HG02970 (cell line): ENCODE measurements around the gene PCDHA8.
"Not testable (repeated sequence)": the region's sequence is repeated elsewhere in the genome, so short reads cannot be mapped to it uniquely, and the experiment has no call there.

Source experiments
- ATAC-seq: cut with Tn5 transposase; IDR thresholded peaks from one replicate; pipeline ENCODE4 v1.9.1; 2021; ENCODE audit warnings: mild to moderate bottlenecking, moderate library complexity, moderate number of reproducible peaks; ENCODE audit not compliant: unreplicated experiment, low FRiP score

The PCDHA8 gene

GRCh38 chr5:140868721-140869554 lies 28.0 kb downstream of the PCDHA8 start, which contains the start of gene PCDHA11:
Gene PCDHA11, plus strand, starts transcription at chr5:140868957. Its CDS starts 147 bp downstream, at chr5:140869104.
- no peak for ATAC-seq

GRCh38 chr5:140869555-140869886 lies 28.5 kb downstream of the PCDHA8 start:
- no peak for ATAC-seq

- no peak for ATAC-seq
These were observed 29.5 kb downstream of the PCDHA8 start for GRCh38 chr5:140870221-140871201.

- ATAC-seq = no peak
These were observed 34.4 kb downstream of the PCDHA8 start, which contains the start of gene PCDHA12 for GRCh38 chr5:140875085-140876065. Gene PCDHA12, plus strand, starts transcription at chr5:140875308. Its CDS starts 165 bp downstream, at chr5:140875473.

- ATAC-seq = not testable (repeated sequence)
These were observed 35.7 kb downstream of the PCDHA8 start for GRCh38 chr5:140876541-140877261.

GRCh38 chr5:140877262-140877581 lies 36.2 kb downstream of the PCDHA8 start:
- ATAC-seq = no peak

GRCh38 chr5:140881889-140882590 lies 41.1 kb downstream of the PCDHA8 start, which contains the start of gene PCDHA13:
Gene PCDHA13, plus strand, starts transcription at chr5:140882124. Its CDS starts 145 bp downstream, at chr5:140882269.
- no peak for ATAC-seq

- ATAC-seq = no peak
These were observed 41.6 kb downstream of the PCDHA8 start for GRCh38 chr5:140882591-140882899.

GRCh38 chr5:140883373-140883772 lies 42.4 kb downstream of the PCDHA8 start:
- no peak for ATAC-seq

GRCh38 chr5:140883927-140884697 lies 43.1 kb downstream of the PCDHA8 start:
- ATAC-seq = no peak
